K562 (cell line): ENCODE results near the gene ZNF133. TPM values are rescaled to one million over a fixed set of nuclear protein-coding genes. Genes with fewer than 3 reads are reported as not detected.

Experiments
- ARID2 ChIP-seq: fragments of 450-650 bp; IDR thresholded peaks from 2 replicates; pipeline ENCODE4 v1.6.1; 2017; ENCODE audit warnings: antibody characterized with exemption, mild to moderate bottlenecking
- NFRKB ChIP-seq: fragments of 450-650 bp; IDR thresholded peaks from 2 replicates; pipeline ENCODE4 v1.6.1; 2016; ENCODE audit warnings: low read depth
- SMARCA5 ChIP-seq: fragments of 450-650 bp; IDR thresholded peaks from 2 replicates; pipeline ENCODE4 v1.6.1; 2016
- TFAM ChIP-seq: fragments of 250-450 bp; sonication (Bioruptor Pico); conservative IDR thresholded peaks from 2 replicates; pipeline ENCODE4 v1.5.0; 2021; ENCODE audit warnings: mild to moderate bottlenecking, moderate library complexity
- TOE1 ChIP-seq, 2 experiments: fragments of 450-650 bp in 1 of 2; sonication (generic) in 1 of 2; formaldehyde crosslinking in 1 of 2; IDR thresholded peaks; 2 replicates each; pipeline versions ENCODE4 v1.7.1 to v1.8.0; 2016 to 2022; ENCODE audit warnings: borderline replicate concordance in 2 of 2, mild to moderate bottlenecking in 2 of 2, antibody characterized with exemption in 1 of 2, inconsistent platforms in 1 of 2, low read depth in 1 of 2, missing genetic modification reagents in 1 of 2, moderate library complexity in 1 of 2
- ZBTB7A ChIP-seq: IDR thresholded peaks from 2 replicates; pipeline ENCODE4 v1.6.1; 2011; ENCODE audit warnings: low read depth, mild to moderate bottlenecking, low read length, moderate library complexity, borderline replicate concordance; ENCODE audit not compliant: control insufficient read depth
- ZNF511 ChIP-seq: sonication (generic); formaldehyde crosslinking; IDR thresholded peaks from 2 replicates; pipeline ENCODE4 v1.8.0; 2022; ENCODE audit warnings: mild to moderate bottlenecking, missing genetic modification reagents
- ZNF609 ChIP-seq: sonication (generic); formaldehyde crosslinking; IDR thresholded peaks from 2 replicates; pipeline ENCODE4 v1.8.1; 2023; ENCODE audit warnings: missing genetic modification reagents, mild to moderate bottlenecking, borderline replicate concordance
- polyA plus RNA-seq, 8 experiments: library from polyadenylated mRNA; depleted of rRNA in 4 of 8; stranded (reverse) in 5 of 8; unstranded in 3 of 8; fragments of >200 nt; fragmentation: Nextera tagmentation in 2 of 8; fragmentation: Illumina TruSeq in 1 of 8; extraction: Ambion mirVana in 2 of 8; extraction: Trizol in 1 of 8; gene quantifications; 2 replicates each; pipeline versions ENCODE4 v1.2.1 to v1.2.3, GENCODE V29; 2011 to 2014; ENCODE audit warnings: inconsistent platforms in 1 of 8, missing spikeins in 1 of 8
- total RNA-seq, 7 experiments: library from RNA; depleted of rRNA in 6 of 7; stranded (reverse); fragments of >200 nt in 6 of 7; fragmentation: Illumina TruSeq in 2 of 7; extraction: Trizol in 2 of 7; gene quantifications; 2 replicates each; pipeline versions ENCODE4 v1.2.1 to v1.2.3, GENCODE V29; 2011 to 2021; ENCODE audit warnings: low replicate concordance in 1 of 7

ZNF133 gene
- total and polyA plus RNA-seq, 9 of the 15 experiments (the other 6 are each of a cell fraction or from before 2014, with no cell fraction given), result 1.1 to 6.5 (median 3.8) TPM

- TF ChIP-seq ZNF609, result no peak
- TF ChIP-seq ZNF511 (CRISPR knock-in tag), result no peak
- TF ChIP-seq ARID2, result no peak
- TF ChIP-seq NFRKB, result no peak
- TF ChIP-seq TOE1 (IDR thresholded peaks at IDR 0.05; ENCODE audit: borderline replicate concordance), result no peak
- no peak for TF ChIP-seq TOE1 (CRISPR knock-in tag; IDR thresholded peaks at IDR 0.05; ENCODE audit: borderline replicate concordance, low read depth)
- no peak for TF ChIP-seq TFAM (CRISPR knock-in tag)
- TF ChIP-seq SMARCA5, result no peak
- TF ChIP-seq ZBTB7A, result no peak
Observed at GRCh38 chr20:18279242-18279641, 9.1 kb upstream of the ZNF133 start (continued).
